Activated T-cell treated with anti-CD3 and anti-CD28 coated beads, Interleukin-2, amount 50 U/mL, for 48 hours (primary cell): ENCODE data around the gene DMC1.
"Not testable (repeated sequence)": the region's sequence is repeated elsewhere in the genome, so short reads cannot be mapped to it uniquely, and the experiment has no call there.

Experiments
- DNase-seq, 2 experiments: peaks; one replicate each; pipeline ENCODE4 v3.0.0-alpha.2; 2020

The DMC1 gene

GRCh38 chr22:38497869-38498268, 72.1 kb downstream of the DMC1 start:
- no peak for DNase-seq

- no peak for DNase-seq
These were observed 75.0 kb downstream of the DMC1 start for GRCh38 chr22:38494939-38495338.

- DNase-seq: no peak
These were observed 75.5 kb downstream of the DMC1 start for GRCh38 chr22:38494498-38494897.

- DNase-seq: no peak
These were observed 78.2 kb downstream of the DMC1 start for GRCh38 chr22:38491707-38492348.

- DNase-seq: no peak
These were observed 79.1 kb downstream of the DMC1 start for GRCh38 chr22:38490915-38491314.

- DNase-seq: no peak
These were observed 79.5 kb downstream of the DMC1 start for GRCh38 chr22:38490475-38490874.

- DNase-seq: no peak
These were observed 80.3 kb downstream of the DMC1 start for GRCh38 chr22:38489561-38490145.

GRCh38 chr22:38489142-38489541, 80.8 kb downstream of the DMC1 start:
- DNase-seq: no peak

- DNase-seq: no peak
These were observed 82.0 kb downstream of the DMC1 start for GRCh38 chr22:38487946-38488345.

- DNase-seq: no peak
These were observed 84.2 kb downstream of the DMC1 start for GRCh38 chr22:38485783-38486182.

- DNase-seq: no peak
These were observed 85.7 kb downstream of the DMC1 start for GRCh38 chr22:38484244-38484643.

- DNase-seq: no peak
These were observed 87.2 kb downstream of the DMC1 start for GRCh38 chr22:38482662-38483308.

GRCh38 chr22:38481871-38482332, 88.1 kb downstream of the DMC1 start:
- DNase-seq: no peak

GRCh38 chr22:38481162-38481870, 88.7 kb downstream of the DMC1 start:
- DNase-seq: no peak

GRCh38 chr22:38479096-38479837, 90.7 kb downstream of the DMC1 start:
- no peak for DNase-seq

- no peak for DNase-seq
These were observed 92.4 kb downstream of the DMC1 start for GRCh38 chr22:38477585-38477984.

GRCh38 chr22:38474003-38474607, 95.9 kb downstream of the DMC1 start:
- no peak for DNase-seq

GRCh38 chr22:38471237-38471636, 98.7 kb downstream of the DMC1 start:
- DNase-seq: no peak

- DNase-seq: not testable (repeated sequence)
These were observed 99.8 kb downstream of the DMC1 start for GRCh38 chr22:38470179-38470578.

GRCh38 chr22:38469306-38469781, 100.6 kb downstream of the DMC1 start:
- DNase-seq: no peak
